Endothelial cell of umbilical vein (primary cell): Measurements from ENCODE around the gene SNX4.

Experiments used
- GATA2 ChIP-seq: IDR thresholded peaks from 2 replicates; pipeline ENCODE4 v1.7.0; 2011; ENCODE audit warnings: low read depth, mild to moderate bottlenecking, moderate library complexity, mixed read lengths, low read length; ENCODE audit not compliant: insufficient read length, insufficient read depth
- MAX ChIP-seq: IDR thresholded peaks from 2 replicates; pipeline ENCODE4 v1.6.1; 2011; ENCODE audit not compliant: insufficient read depth, insufficient read length
- MYC ChIP-seq: IDR thresholded peaks from one replicate; pipeline ENCODE4 v1.6.1; 2011; ENCODE audit warnings: mild to moderate bottlenecking, low read depth, low read length
- POLR2A ChIP-seq: IDR thresholded peaks from 2 replicates; pipeline ENCODE4 v1.6.1; 2012; ENCODE audit warnings: low read depth, mild to moderate bottlenecking, control low read depth, low read length
- TF ChIP-seq, protein P1 (sequence below), 2 donors: IDR thresholded peaks; 1 replicate in 1 of 2; 2 replicates in 1 of 2; pipeline ENCODE4 v1.5.1; 2011; ENCODE audit warnings: low read length in 2 of 2, mild to moderate bottlenecking in 2 of 2, moderate library complexity in 2 of 2, control low read depth in 1 of 2, inconsistent platforms in 1 of 2, low read depth in 1 of 2; ENCODE audit not compliant: insufficient read depth in 1 of 2; ENCODE audit errors: extremely low read depth in 1 of 2

GRCh38 chr3:125433611-125434041 is 86.4 kb downstream of the SNX4 start:
- TF ChIP-seq POLR2A: no peak
- TF ChIP-seq, protein P1, sequence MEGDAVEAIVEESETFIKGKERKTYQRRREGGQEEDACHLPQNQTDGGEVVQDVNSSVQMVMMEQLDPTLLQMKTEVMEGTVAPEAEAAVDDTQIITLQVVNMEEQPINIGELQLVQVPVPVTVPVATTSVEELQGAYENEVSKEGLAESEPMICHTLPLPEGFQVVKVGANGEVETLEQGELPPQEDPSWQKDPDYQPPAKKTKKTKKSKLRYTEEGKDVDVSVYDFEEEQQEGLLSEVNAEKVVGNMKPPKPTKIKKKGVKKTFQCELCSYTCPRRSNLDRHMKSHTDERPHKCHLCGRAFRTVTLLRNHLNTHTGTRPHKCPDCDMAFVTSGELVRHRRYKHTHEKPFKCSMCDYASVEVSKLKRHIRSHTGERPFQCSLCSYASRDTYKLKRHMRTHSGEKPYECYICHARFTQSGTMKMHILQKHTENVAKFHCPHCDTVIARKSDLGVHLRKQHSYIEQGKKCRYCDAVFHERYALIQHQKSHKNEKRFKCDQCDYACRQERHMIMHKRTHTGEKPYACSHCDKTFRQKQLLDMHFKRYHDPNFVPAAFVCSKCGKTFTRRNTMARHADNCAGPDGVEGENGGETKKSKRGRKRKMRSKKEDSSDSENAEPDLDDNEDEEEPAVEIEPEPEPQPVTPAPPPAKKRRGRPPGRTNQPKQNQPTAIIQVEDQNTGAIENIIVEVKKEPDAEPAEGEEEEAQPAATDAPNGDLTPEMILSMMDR (IDR thresholded peaks at IDR 0.05; ENCODE audit: extremely low read depth in 1 of 2, insufficient read depth in 1 of 2, low read depth in 1 of 2, low read length in 2 of 2): no peak
- TF ChIP-seq MYC: no peak
- TF ChIP-seq GATA2: no peak
- TF ChIP-seq MAX: no peak
